T-helper 1 cell treated with Interleukin-12 subunit alpha and Interleukin-12 subunit beta and Interleukin-4 antibody, amounts not matched to agents 30 μg/mL and 1 μg/mL, for 36 hours (primary cell): ENCODE data around the gene FGF18.

ENCODE experiments used
- H3K27ac Mint-ChIP-seq: one replicate; pipeline ENCODE4 v1.8.0; 2021; ENCODE audit warnings: mild to moderate bottlenecking, mixed read lengths
- H3K27me3 Mint-ChIP-seq: one replicate; pipeline ENCODE4 v1.8.0; 2021; ENCODE audit warnings: low read depth, mixed read lengths
- H3K36me3 Mint-ChIP-seq: one replicate; pipeline ENCODE4 v1.8.0; 2021; ENCODE audit warnings: low read depth, mixed read lengths
- H3K4me1 Mint-ChIP-seq: one replicate; pipeline ENCODE4 v1.8.0; 2021; ENCODE audit warnings: low read depth, mixed read lengths
- H3K4me3 Mint-ChIP-seq: one replicate; pipeline ENCODE4 v1.8.0; 2021; ENCODE audit warnings: mild to moderate bottlenecking, moderate library complexity, mixed read lengths
- H3K9me3 Mint-ChIP-seq: one replicate; pipeline ENCODE4 v1.8.0; 2021; ENCODE audit warnings: mixed read lengths

The FGF18 gene

DNA sequence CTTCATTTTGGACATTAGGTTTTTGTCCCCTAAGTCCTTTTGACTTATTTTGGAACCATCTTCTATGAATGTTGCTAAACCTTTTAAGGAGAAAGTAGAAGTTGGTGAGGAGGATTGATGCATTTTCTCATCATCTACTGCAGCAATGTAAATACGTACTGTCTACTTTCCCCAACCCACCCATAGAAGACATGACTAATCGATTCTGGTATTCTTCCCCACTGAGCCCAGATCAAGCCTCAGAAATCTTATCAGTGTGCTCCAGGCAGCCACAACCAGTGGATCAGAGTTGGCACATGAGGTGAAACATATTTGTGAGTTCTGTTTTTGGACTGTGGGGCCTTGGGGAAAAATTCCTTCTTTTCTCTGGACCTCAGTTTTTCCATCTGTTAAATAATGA is 57.7 kb downstream of the FGF18 start:
- Mint-ChIP-seq H3K4me3 (no peak overlapping the region), H3K27ac (no peak overlapping the region), H3K9me3 (no peaks in the 10 kb centered on the region), H3K4me1 (peaks cover 7% of the 10 kb centered on the region), H3K36me3 (no peaks in the 10 kb centered on the region), H3K27me3 (peaks cover 15% of the 10 kb centered on the region)

GRCh38 chr5:171477666-171478065 is 58.2 kb downstream of the FGF18 start:
- Mint-ChIP-seq H3K4me3 (no peak overlapping the region), H3K9me3 (no peaks in the 10 kb centered on the region), H3K27me3 (peaks cover 15% of the 10 kb centered on the region), H3K4me1 (peaks cover 7% of the 10 kb centered on the region), H3K36me3 (no peaks in the 10 kb centered on the region), H3K27ac (no peak overlapping the region)

DNA sequence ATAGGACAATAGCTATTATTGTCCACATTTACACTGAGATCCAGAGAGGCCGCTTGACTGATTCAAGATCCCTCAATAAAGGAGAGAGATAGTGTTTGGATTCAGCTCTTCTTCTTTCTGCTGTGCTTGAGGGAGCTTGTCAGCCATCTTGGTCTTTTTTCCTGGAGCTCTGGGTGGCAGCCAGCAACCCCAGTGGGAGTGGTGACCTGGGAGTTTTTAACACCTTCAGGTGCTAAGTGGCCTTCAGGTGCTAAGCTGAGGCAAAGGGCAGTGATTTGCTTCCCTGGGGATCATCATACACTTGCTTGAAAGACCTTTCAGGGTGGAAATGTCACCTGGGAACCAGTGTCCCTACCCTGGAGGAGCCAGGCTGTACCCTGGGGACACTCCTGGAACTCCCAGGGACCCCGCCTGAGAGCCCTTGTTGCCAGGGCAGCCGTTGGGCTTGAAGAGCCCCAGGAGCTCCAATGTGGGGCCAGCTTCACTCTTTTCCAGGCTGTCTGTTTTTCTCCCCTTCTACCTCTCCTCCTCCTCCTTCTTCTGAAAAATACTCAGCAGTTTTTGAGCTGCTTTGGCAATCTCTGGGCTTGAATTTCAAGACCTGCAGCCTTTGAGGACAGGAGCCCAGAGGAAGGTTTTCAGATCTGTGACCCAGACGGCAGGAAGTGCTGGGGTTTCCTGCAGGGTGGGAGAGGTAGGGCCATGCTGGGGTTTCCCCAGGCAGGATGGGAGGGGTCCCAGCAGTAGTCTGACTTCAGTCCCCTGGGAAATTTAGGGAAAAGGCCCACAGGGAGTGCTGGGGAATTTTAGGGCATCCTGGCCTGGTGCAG is 59.7 kb downstream of the FGF18 start:
- H3K36me3 Mint-ChIP-seq, result no peaks in the 10 kb centered on the region
- no peaks in the 10 kb centered on the region for H3K9me3 Mint-ChIP-seq
- H3K4me1 Mint-ChIP-seq, result peaks cover 7% of the 10 kb centered on the region
- peaks cover 15% of the 10 kb centered on the region for H3K27me3 Mint-ChIP-seq
- no peak overlapping the region for H3K4me3 Mint-ChIP-seq
- peak overlapping the region; percentile 55 for H3K27ac Mint-ChIP-seq

DNA sequence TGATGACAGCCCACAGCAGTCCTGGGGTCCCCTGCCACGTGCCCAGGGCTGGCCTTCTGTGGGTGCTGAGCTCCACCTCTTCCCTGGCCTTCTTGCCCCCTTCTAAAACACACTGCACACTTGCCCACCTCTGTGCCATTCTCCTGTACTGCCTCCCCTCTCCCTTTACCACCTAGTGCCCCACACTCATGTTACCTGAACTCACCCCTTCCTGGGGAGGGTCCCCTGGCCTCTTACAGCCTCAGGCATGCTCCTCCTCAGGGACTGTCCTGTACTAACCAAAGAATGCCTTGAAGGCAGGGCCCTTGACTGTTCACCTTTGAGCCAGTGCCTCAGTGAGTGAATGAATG is 60.3 kb downstream of the FGF18 start:
- peaks cover 15% of the 10 kb centered on the region for H3K27me3 Mint-ChIP-seq
- no peaks in the 10 kb centered on the region for H3K36me3 Mint-ChIP-seq
- H3K4me3 Mint-ChIP-seq, result no peak overlapping the region
- H3K4me1 Mint-ChIP-seq, result peaks cover 7% of the 10 kb centered on the region
- H3K27ac Mint-ChIP-seq, result peak overlapping the region; percentile 43
- H3K9me3 Mint-ChIP-seq, result no peaks in the 10 kb centered on the region

- Mint-ChIP-seq H3K4me1 (peaks cover 7% of the 10 kb centered on the region), H3K4me3 (no peak overlapping the region), H3K36me3 (no peaks in the 10 kb centered on the region), H3K27ac (no peak overlapping the region), H3K9me3 (no peaks in the 10 kb centered on the region), H3K27me3 (peaks cover 15% of the 10 kb centered on the region)
These were observed 60.8 kb downstream of the FGF18 start for GRCh38 chr5:171480239-171480638.

DNA sequence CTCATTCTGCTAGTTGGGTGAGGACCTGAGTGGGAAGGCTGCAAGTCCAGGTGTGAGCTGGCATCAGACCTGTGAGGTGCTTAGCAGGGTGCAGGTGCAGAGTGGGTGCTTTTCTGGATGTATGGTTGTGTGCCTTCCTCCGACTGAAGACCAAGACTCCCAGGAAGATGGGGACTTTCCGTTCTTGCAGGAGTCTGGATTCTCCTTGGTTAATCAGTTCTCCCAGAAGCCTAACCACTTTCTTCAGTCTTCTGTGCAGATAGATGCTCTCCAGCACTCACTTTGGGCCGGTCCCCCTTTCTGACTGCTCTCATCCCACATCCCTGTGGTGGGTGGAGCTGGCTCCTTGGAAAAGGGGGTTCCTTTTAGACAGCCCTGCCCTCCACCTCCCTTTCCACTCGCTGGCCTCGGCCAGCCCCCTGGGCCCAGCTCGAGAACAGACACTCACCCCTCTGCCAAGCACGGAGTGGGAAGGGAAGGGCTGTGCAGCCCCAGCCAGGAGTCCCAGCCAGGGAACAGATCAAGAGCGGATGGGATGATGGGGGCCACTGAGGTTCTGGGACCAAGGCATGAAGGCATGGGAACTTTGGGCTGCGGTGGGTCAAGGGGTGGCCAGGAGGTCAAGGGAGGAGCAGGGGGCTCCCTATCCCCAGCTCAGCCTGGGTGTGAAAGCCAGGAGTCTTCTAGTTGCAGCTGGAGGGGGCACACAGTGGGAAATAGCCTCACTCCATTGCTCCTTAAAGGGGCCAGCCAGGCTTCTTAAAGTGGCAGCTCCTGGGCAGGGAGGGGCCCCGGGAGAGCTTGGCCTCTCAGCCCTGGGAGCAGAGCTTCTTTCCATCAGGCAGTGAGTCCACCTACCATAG is 62.4 kb downstream of the FGF18 start:
- H3K27ac Mint-ChIP-seq, result no peak overlapping the region
- H3K36me3 Mint-ChIP-seq, result no peaks in the 10 kb centered on the region
- no peak overlapping the region for H3K4me3 Mint-ChIP-seq
- peaks cover 7% of the 10 kb centered on the region for H3K4me1 Mint-ChIP-seq
- H3K9me3 Mint-ChIP-seq, result no peaks in the 10 kb centered on the region
- H3K27me3 Mint-ChIP-seq, result peaks cover 11% of the 10 kb centered on the region

GRCh38 chr5:171482434-171482730 is 62.9 kb downstream of the FGF18 start:
- Mint-ChIP-seq H3K9me3 (no peaks in the 10 kb centered on the region), H3K4me3 (no peak overlapping the region), H3K27ac (no peak overlapping the region), H3K27me3 (peaks cover 7% of the 10 kb centered on the region), H3K4me1 (peaks cover 7% of the 10 kb centered on the region), H3K36me3 (no peaks in the 10 kb centered on the region)

- H3K4me3 Mint-ChIP-seq, result no peak overlapping the region
- peaks cover 7% of the 10 kb centered on the region for H3K4me1 Mint-ChIP-seq
- no peaks in the 10 kb centered on the region for H3K9me3 Mint-ChIP-seq
- H3K36me3 Mint-ChIP-seq, result no peaks in the 10 kb centered on the region
- H3K27me3 Mint-ChIP-seq, result peaks cover 4% of the 10 kb centered on the region
- H3K27ac Mint-ChIP-seq, result no peak overlapping the region
These were observed 64.2 kb downstream of the FGF18 start for GRCh38 chr5:171483551-171484135.

DNA sequence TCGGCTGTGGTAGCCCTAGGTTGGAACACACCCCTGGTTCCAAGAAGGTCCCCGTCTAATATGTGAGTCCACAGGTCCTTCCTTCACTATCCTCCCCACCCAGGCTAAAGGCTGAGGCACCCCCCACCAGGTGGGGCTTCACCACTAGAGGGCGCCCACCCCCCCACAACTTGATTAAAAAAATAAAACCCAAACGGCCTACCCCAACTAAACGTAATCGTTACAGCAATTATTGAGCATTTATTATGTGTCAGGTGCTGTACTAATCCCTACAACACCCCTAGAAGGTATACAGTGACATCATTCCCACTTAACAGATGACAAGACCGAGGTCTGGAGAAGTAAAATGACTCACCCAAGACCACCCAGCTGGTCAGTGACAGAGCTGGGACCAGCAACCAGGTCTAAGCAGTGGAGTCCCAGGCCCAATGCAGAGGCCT is 65.0 kb downstream of the FGF18 start:
- Mint-ChIP-seq H3K27me3 (peaks cover 4% of the 10 kb centered on the region), H3K27ac (no peak overlapping the region), H3K9me3 (no peaks in the 10 kb centered on the region), H3K4me1 (peaks cover 4% of the 10 kb centered on the region), H3K36me3 (no peaks in the 10 kb centered on the region), H3K4me3 (no peak overlapping the region)

- peaks cover 4% of the 10 kb centered on the region for H3K27me3 Mint-ChIP-seq
- H3K27ac Mint-ChIP-seq, result no peak overlapping the region
- H3K4me3 Mint-ChIP-seq, result no peak overlapping the region
- H3K4me1 Mint-ChIP-seq, result no peaks in the 10 kb centered on the region
- H3K9me3 Mint-ChIP-seq, result no peaks in the 10 kb centered on the region
- H3K36me3 Mint-ChIP-seq, result no peaks in the 10 kb centered on the region
These were observed 66.2 kb downstream of the FGF18 start for GRCh38 chr5:171485668-171486067.

GRCh38 chr5:171486613-171487012 is 67.2 kb downstream of the FGF18 start:
- no peaks in the 10 kb centered on the region for H3K4me1 Mint-ChIP-seq
- H3K9me3 Mint-ChIP-seq, result no peaks in the 10 kb centered on the region
- no peaks in the 10 kb centered on the region for H3K36me3 Mint-ChIP-seq
- no peak overlapping the region for H3K27ac Mint-ChIP-seq
- no peak overlapping the region for H3K4me3 Mint-ChIP-seq
- H3K27me3 Mint-ChIP-seq, result peaks cover 4% of the 10 kb centered on the region

GRCh38 chr5:171488876-171489275 is 69.4 kb downstream of the FGF18 start:
- Mint-ChIP-seq H3K4me1 (no peaks in the 10 kb centered on the region), H3K36me3 (no peaks in the 10 kb centered on the region), H3K4me3 (no peak overlapping the region), H3K9me3 (no peaks in the 10 kb centered on the region), H3K27me3 (peaks cover 4% of the 10 kb centered on the region), H3K27ac (no peak overlapping the region)

DNA sequence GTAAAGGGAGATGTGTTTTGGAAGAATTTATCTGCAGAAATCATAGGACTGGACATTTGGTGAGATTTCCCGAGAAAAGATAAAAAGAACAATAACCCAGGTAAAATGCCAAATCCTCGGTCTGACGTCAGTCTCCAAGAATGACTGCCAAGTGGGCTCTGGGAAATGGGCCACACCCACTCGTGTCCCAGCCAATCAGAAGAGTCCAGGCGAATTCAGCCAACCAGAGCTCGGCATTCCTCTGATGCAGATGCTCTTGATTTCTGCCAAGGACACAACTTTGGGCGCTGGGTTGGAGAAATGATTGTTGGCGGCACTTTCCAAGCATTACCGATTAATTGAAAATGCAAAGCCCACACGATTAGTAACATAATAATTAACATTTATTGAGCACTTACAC is 73.3 kb downstream of the FGF18 start:
- Mint-ChIP-seq H3K4me1 (no peaks in the 10 kb centered on the region), H3K36me3 (no peaks in the 10 kb centered on the region), H3K4me3 (no peak overlapping the region), H3K27me3 (no peaks in the 10 kb centered on the region), H3K27ac (no peak overlapping the region), H3K9me3 (no peaks in the 10 kb centered on the region)

DNA sequence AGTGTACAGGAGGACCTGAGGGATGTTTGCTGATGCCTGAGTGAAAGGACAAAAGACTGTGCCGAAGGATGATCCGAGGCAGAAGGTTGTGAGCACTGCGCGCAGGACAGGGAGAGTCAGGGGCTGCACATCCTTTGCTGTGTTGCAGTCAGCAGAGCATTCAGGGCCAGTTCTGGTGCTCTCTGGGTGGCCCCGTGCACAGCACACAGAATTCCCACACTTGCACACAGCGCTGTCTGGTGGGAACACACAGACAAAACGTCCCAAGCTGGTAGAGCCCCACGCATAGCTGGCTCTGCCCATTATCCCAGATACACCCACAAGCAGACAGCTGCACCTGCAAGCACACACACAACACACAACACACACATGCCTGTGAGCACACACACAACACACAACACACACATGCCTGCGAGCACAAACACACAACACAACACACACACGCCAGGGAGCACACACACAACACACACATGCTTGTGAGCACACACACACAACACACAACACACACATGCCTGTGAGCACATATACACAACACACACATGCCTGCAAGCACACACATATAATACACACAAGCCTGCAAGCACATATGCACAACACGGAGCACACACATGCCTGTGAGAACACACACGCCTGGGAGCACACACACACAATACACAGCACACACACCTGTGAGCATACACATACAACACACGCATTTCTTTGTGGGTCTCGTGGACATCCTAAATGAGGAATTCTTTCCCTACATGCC is 74.4 kb downstream of the FGF18 start:
- H3K27ac Mint-ChIP-seq, result no peak overlapping the region
- no peaks in the 10 kb centered on the region for H3K27me3 Mint-ChIP-seq
- no peaks in the 10 kb centered on the region for H3K4me1 Mint-ChIP-seq
- H3K9me3 Mint-ChIP-seq, result no peaks in the 10 kb centered on the region
- H3K4me3 Mint-ChIP-seq, result no peak overlapping the region
- H3K36me3 Mint-ChIP-seq, result no peaks in the 10 kb centered on the region
